Mucosa of rectum (tissue), 2 donors: ENCODE results near the gene TUBA3D.
"Not testable (repeated sequence)": the region's sequence is repeated elsewhere in the genome, so short reads cannot be mapped to it uniquely, and the experiment has no call there.

Experiments
- H3K27ac ChIP-seq, 2 donors: one replicate each; pipeline ENCODE4 v1.7.0; 2013; ENCODE audit warnings: inconsistent platforms in 2 of 2, low read depth in 2 of 2, low read length in 2 of 2
- H3K27me3 ChIP-seq, 2 donors: one replicate each; pipeline ENCODE4 v1.7.0; 2013; ENCODE audit warnings: low read length in 2 of 2; ENCODE audit not compliant: control insufficient read depth in 2 of 2, insufficient read depth in 2 of 2
- H3K36me3 ChIP-seq, 2 donors: one replicate each; pipeline ENCODE4 v1.7.0; 2013; ENCODE audit warnings: low read length in 2 of 2; ENCODE audit not compliant: control insufficient read depth in 2 of 2, insufficient read depth in 2 of 2
- H3K4me1 ChIP-seq, 2 donors: one replicate each; pipeline ENCODE4 v1.7.0; 2013; ENCODE audit warnings: low read length in 2 of 2, mild to moderate bottlenecking in 1 of 2; ENCODE audit not compliant: control insufficient read depth in 2 of 2, insufficient read depth in 2 of 2
- H3K4me3 ChIP-seq, 2 donors: one replicate each; pipeline ENCODE4 v1.7.0; 2013; ENCODE audit warnings: low read length in 2 of 2
- H3K9ac ChIP-seq, 2 donors: one replicate each; pipeline ENCODE4 v1.7.0; 2013; ENCODE audit warnings: low read length in 2 of 2, low read depth in 1 of 2, mild to moderate bottlenecking in 1 of 2
- H3K9me3 ChIP-seq, 2 donors: one replicate each; pipeline ENCODE4 v1.7.0; 2013; ENCODE audit warnings: low read length in 2 of 2; ENCODE audit not compliant: control insufficient read depth in 2 of 2
- donor health status: healthy.
- donor health status: Normal muscosa, but diverticular disease.

TUBA3D gene

DNA sequence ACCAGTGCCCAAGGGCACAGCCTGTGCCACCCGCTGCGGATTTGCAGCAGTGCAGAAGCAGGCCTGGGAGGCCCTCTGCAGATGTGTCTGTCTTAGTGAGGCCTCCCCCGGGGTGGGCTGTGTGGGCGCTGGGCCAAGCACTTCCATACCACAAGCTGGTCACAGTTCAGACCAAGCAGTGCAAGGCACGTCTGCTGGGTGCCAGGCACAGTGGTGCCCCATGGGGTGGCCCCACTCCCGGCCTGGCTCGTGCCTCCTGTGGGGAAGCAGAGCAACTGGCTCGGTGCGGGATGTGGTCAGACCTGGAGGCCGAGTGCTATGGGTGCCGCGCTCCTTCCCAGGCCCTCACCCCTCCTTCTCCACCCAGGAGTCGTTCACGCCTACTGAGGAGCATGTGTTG lies 39.3 kb downstream of the TUBA3D start:
- H3K36me3 ChIP-seq: peaks cover 0 to 18% of the 10 kb centered on the region in 2 donors
- H3K27ac ChIP-seq, H3K9me3 ChIP-seq, H3K4me1 ChIP-seq, H3K27me3 ChIP-seq, H3K4me3 ChIP-seq, H3K9ac ChIP-seq: not testable (repeated sequence)

DNA sequence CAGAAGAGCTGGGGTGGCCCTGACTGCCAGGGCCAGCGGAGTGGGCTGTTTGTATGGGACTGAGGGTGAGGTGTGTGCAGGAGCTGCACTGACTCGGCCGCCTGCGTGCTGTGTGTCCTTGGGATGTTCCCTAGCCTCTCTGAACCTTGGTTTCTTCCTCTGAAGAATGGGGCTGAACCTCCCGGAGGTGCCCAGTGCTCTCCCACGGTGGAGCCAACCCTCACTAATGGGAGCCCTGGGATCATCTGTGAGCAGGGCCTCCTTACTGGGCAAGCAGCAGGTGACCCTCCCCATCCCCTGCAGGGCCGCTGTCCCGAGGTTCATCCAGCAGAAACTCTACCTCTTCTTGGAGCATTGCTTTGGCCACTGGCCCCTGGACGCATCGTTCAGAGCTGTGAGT lies 40.1 kb downstream of the TUBA3D start:
- Histone ChIP-seq H3K4me3 (no peak overlapping the region), H3K36me3 (peaks cover 0 to 23% of the 10 kb centered on the region in 2 donors), H3K9ac (no peak overlapping the region)

DNA sequence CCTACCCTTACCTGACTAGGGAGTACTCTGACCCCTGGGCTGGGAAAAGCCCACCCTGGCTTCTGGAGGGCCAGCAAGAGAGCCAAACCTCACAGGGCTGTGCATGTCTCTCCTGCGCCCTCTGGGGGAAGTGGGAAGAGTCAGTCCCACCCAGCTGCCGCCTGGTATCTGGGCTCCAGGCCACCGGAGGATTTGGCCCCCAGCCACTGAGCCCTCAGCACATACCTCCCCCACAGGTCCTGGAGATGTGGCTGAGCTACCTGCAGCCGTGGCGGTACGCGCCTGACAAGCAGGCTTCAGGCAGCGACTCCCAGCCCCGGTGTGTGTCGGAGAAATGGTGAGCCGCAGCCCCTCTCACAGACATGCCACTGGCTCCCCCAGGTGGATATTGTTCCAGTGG lies 40.7 kb downstream of the TUBA3D start:
- not testable (repeated sequence) for H3K27ac ChIP-seq, H3K27me3 ChIP-seq, H3K4me1 ChIP-seq, H3K9me3 ChIP-seq, H3K4me3 ChIP-seq, H3K9ac ChIP-seq
- H3K36me3 ChIP-seq: peaks cover 0 to 23% of the 10 kb centered on the region in 2 donors

More for the DNA sequence above, 40.1 kb downstream of the TUBA3D start:
- Histone ChIP-seq H3K9me3 (no peaks in the 10 kb centered on the region), H3K27me3 (no peaks in the 10 kb centered on the region), H3K4me1 (no peaks in the 10 kb centered on the region), H3K27ac (no peak overlapping the region)

DNA sequence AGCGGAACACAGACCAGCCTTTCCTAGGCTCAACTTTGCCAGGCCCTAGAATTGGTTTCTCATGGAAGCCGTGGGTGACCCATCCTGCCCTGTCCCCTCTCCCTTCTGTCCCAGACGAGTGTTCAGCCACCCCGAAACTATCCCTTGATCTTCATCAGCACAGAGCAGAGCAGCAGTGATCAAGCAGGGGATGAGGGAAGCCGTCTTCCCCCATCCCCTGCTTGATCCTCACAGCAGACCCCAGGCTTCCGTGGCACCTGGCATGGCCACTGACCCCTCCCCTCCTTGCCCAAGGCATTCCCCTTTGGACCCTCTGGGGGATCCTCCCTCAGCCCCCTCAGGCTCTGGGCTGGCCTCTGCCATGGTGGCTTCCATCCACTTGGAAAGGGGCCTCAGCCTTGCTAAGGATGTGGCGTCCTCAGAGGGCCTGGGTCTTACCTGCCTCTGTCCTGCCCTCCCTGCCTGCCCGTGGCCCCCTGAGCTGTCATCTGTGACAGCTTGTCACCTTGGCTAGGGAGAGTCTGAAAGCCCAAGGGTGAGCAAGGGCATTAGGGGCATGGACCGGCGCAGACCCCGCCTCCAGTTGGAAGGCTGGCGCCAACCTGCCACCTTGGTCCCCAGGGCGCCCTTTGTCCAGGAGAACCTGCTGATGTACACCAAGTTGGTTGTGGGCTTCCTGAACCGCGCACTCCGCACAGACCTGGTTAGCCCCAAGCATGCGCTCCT lies 41.4 kb downstream of the TUBA3D start:
- no peaks in the 10 kb centered on the region for H3K4me1 ChIP-seq
- peaks cover 0 to 23% of the 10 kb centered on the region in 2 donors for H3K36me3 ChIP-seq
- H3K27ac ChIP-seq: no peak overlapping the region
- no peak overlapping the region for H3K4me3 ChIP-seq
- H3K9ac ChIP-seq: no peak overlapping the region
- H3K27me3 ChIP-seq: no peaks in the 10 kb centered on the region
- no peaks in the 10 kb centered on the region for H3K9me3 ChIP-seq

DNA sequence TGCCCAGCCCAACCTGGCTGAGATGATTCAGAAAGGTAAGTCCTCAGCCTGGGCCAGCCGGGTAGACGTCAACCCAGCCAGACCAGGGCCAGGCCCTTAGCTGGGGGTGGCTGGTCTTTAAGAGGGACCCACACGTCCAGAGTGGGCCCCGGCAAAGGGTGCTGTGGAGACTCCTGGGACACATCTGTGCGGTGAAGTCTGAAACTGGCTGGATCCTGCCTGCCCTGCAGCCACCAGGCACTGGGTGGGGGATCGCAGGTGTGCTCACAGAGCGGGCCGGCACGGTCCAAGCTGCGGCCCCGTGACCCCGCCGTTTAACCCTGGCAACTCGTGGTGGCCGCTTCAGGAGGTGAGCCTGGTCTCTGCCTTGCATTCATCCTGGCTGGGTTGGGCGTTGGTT lies 41.9 kb downstream of the TUBA3D start:
- not testable (repeated sequence) for H3K27me3 ChIP-seq, H3K4me1 ChIP-seq, H3K4me3 ChIP-seq, H3K27ac ChIP-seq, H3K9ac ChIP-seq, H3K9me3 ChIP-seq
- peaks cover 0 to 22% of the 10 kb centered on the region in 2 donors for H3K36me3 ChIP-seq

DNA sequence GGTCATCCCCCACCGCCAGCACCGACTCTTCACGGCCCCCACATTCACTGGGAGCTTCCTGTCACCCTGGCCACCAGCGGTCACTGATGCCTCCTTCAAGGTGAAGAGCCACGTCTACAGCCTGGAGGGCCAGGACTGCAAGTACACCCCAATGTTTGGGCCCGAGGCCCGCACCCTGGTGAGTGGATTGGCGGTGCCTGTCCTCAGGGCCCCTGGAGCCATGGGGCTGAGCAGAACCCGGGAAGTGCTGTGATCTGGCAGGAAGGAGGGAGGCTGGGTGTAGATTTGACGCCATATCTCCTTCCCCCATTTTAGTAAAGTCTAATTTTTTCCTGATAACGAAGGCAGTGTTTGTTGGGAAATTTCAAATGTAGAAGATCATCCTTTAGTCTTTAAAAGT lies 42.6 kb downstream of the TUBA3D start:
- not testable (repeated sequence) for H3K9me3 ChIP-seq, H3K9ac ChIP-seq, H3K27ac ChIP-seq, H3K4me1 ChIP-seq, H3K27me3 ChIP-seq, H3K4me3 ChIP-seq
- peaks cover 0 to 20% of the 10 kb centered on the region in 2 donors for H3K36me3 ChIP-seq

DNA sequence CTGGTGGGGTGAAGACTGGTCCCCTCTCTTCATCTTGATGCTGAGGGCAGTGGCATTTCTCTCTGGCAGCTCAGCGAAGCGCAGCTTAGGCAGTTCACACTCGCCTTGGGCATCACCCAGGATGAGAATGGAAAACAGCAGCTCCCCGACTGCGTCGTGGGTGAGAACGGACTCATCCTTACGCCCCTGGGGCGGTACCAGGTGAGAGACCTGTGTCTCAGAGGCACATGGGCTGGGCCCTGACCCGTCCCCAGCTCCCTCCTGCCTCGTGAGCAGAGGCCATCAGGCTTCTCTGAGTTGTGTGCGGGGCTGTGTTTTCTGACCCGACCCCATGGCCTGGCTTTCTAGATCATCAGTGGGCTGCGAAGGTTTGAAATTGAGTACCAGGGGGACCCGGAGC lies 43.5 kb downstream of the TUBA3D start:
- Histone ChIP-seq H3K27me3 (no peaks in the 10 kb centered on the region), H3K27ac (no peak overlapping the region), H3K4me1 (no peaks in the 10 kb centered on the region), H3K9ac (no peak overlapping the region), H3K9me3 (no peaks in the 10 kb centered on the region), H3K36me3 (peaks cover 0 to 14% of the 10 kb centered on the region in 2 donors), H3K4me3 (no peak overlapping the region)

DNA sequence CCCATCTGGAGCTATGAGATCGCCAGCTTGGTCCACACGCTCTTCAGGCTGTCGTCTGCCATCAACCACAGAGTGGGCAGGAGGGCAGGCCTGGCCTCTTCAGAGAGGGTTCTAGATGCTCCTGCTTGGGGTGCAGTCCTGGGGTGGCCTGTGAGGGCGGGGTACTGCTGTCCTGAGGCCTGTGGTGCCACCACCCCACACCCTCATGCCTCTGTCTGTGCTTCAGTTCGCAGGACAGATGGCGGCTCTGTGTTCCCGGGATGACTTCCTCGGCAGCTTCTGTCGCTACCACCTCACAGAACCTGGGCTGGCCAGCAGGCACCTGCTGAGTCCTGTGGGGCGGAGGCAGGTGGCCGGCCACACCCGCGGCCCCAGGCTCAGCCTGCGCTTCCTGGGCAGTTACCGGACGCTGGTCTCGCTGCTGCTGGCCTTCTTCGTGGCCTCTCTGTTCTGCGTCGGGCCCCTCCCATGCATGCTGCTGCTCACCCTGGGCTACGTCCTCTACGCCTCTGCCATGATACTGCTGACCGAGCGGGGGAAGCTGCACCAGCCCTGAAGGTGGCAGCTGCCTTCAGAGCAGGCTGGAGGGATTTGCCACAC lies 44.1 kb downstream of the TUBA3D start:
- H3K27me3 ChIP-seq, H3K9me3 ChIP-seq, H3K27ac ChIP-seq, H3K4me1 ChIP-seq, H3K9ac ChIP-seq, H3K4me3 ChIP-seq: not testable (repeated sequence)
- peaks cover 0 to 14% of the 10 kb centered on the region in 2 donors for H3K36me3 ChIP-seq

DNA sequence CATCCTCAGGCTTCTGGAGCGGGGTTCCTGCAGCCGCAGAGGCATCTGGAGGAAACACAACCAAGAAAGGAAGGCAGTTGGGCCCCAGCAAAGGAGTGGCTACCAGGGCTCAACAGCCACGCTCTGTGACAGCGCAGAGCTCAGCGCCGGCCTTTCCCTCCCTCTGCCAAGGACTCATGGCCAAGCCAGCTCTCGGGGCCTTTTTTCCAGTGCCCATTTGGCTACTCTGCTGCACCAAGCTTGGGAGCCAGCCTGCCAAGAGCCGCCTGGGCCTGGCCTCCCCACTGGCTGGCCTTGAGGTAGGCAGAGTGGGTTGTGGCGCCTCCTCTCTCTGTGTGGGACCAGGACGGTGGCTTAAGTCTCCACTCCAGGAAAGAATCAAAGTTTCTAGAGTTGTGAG lies 44.6 kb downstream of the TUBA3D start:
- H3K4me1 ChIP-seq: no peaks in the 10 kb centered on the region
- H3K4me3 ChIP-seq: no peak overlapping the region
- H3K9me3 ChIP-seq: no peaks in the 10 kb centered on the region
- H3K27ac ChIP-seq: no peak overlapping the region
- peaks cover 0 to 14% of the 10 kb centered on the region in 2 donors for H3K36me3 ChIP-seq
- H3K9ac ChIP-seq: no peak overlapping the region
- H3K27me3 ChIP-seq: no peaks in the 10 kb centered on the region

DNA sequence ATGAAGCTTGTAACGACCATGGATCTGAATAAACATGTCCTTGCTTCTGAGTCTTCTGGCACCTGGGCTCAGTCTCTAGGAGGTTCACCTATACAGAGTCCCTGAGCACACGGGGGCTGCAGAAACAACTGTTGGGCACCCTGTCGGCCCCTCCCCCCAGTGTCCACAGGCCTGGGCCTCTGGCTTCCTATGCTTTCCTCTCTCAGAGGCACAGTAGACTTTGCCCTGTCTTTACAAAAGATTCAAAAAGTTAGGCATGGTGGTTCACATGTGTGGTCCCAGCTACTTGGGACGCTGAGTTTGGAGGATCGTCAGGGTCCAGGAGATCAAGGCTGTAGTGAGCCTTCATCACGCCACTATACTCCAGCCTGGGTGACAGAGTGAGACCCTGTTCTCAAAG lies 45.6 kb downstream of the TUBA3D start:
- not testable (repeated sequence) for H3K27ac ChIP-seq, H3K27me3 ChIP-seq, H3K9me3 ChIP-seq, H3K4me3 ChIP-seq, H3K4me1 ChIP-seq, H3K9ac ChIP-seq
- H3K36me3 ChIP-seq: peaks cover 0 to 14% of the 10 kb centered on the region in 2 donors
